ENCODE measurements around the gene SEC16B. TPM values are rescaled to one million over a fixed set of nuclear protein-coding genes. Genes with fewer than 3 reads are reported as not detected.

SEC16B gene
- total RNA-seq, 1 donor from 2014 or later: 1.3 TPM

DNA sequence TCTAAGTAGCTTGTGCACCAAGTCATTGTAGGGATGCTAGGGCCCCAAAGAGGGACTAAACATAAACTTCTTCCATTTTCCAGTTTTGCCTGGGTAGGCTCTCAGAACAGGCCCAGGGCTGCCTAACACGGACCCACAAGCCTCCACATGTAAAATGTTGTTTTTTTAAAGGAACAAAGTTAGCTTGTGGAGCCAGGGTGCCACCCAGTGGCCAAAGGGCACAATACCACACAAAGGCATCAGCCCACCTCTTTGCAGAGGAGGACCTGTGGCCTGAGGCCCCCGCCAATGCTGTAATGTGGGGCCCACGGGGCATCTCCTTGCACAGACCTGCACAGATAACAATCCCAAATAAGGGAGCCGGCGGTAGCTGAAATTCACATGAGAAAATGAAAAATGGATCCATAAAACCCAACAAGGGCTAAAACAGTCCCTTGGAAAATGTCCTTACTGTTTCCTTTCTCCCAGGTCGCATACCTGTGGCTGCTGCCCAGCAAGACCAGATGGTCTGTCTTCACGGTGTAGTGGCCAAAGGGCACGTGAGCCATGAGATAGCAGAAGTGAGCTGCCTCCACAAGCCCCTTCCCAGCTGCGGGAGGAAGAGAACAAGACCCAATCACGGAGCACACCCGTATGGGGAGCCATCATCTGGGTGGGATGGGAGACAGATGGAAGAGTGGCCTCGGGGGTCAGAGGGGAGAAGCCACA, 23.8 kb downstream of the SEC16B start:
- no peak for DNase-seq (ENCODE audit: low spot score)
- intact Hi-C loops (cut with DNase I): loop anchor here (2.0 to 10.0 kb wide), 3 partner anchors 339 to 1049 kb away; no protein-coding TSS in a partner anchor

DNA sequence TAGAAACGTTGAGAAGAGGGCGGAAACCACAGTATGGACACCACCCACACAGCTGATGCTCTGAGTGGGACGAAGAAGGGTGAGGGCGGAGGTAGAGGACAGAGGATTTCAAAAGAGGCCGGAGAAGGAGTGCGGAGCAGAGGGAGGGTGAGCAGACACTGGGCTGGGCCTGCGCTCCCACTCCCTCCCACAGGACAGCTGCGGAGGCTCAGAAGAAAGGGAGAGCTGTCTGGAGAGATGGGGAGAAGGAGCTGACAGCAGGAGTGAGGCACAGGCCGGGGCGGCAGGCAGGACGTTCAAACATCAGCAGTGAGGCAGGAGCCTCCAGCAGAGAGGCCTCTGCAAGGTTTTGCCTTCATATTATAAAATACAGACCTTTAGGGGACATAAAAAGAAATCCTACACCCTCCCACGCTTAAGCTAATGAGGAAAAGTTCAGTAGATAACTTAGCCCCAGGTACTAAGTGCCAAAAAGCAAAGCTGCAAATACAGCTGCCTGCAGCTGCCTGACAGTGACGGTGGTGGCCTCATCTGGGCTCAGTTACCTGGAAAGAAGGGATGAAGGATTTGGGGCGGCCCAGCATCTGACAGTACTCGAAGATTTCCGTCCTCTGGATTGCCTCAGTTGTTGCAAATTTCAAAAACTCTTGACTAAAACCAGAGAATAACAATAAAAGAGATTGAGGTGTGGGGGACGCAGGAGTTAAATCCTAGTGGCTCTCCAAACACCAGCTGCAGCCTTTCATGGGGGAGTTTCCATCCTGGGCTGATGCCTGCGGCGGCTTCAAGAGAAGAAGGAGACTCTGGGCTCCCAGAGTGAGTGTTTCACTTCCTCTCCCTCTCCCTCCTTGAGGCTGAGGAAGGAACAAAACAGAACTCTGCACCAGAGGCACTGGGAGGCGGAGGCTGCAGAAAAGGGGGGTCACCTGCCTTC, 25.6 kb downstream of the SEC16B start:
- DNase-seq (ENCODE audit: low spot score): no peak
- intact Hi-C loops (cut with DNase I): loop anchor here (10.0 kb wide), 2 partner anchors 341 to 689 kb away; no protein-coding TSS in a partner anchor

DNA sequence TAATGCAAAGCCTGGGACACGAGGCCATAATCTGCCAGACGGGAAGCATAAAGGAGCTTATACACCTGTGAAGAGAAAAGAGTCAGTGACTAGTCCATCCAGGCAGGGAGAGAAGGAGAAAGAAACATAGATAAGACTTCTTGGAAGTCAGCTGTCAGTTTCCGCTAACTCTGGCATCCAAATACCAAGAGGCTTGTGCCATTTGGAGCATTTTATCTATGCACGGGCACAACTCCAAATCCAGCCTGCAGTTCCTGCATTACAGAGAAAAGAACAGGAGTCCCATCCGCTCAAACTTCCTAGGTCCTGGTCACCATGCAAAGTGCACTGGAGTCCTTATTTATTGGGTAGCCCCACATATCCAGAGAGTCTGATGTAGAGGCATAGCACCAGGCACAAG, 27.9 kb downstream of the SEC16B start:
- no peak for DNase-seq (ENCODE audit: low spot score)
- intact Hi-C loops (cut with DNase I): loop anchor here (10.0 kb wide), 2 partner anchors 343 to 687 kb away; no protein-coding TSS in a partner anchor

DNA sequence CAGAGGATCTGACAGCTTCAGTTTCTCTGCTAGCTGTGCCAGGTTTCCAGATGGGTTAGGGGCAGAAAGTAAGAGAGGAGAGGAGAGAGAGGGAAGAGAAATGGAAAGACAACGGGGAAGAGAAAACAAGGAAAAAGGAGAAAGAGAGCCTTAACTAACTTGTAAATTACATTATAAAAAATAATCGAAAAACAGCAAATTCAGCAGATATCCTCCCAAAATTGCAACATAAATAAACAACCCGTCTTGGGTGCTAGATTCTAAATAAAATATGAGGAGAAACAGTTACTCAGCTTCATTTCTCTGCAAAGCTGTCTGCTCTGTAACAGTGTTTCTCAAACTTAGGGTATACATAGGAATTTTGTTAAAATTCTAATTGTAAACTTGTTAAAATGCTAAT, 29.2 kb downstream of the SEC16B start:
- DNase-seq (ENCODE audit: low spot score): no peak
- intact Hi-C loops (cut with DNase I): loop anchor here (10.0 kb wide), 2 partner anchors 344 to 686 kb away; no protein-coding TSS in a partner anchor

DNA sequence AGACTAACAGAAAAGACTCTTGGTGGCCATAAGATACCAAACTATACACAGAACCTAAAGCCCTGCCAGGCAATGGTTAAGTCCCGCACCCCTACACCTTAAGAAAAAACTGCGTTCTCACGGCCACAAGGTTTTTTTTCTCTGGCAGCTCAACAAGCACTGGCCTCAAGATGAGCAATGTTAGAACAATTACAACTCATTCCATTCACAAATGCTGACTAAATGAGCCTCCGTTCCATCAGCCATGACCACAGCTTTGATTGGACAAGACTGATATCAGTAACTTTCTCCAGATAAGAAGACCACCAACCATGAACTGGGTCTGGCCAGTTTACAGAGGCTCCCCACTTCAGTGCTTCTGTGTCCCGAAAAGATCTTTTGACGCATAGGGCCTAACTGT, 31.9 kb downstream of the SEC16B start:
- intact Hi-C loops (cut with DNase I): no loop called here
- no peak for DNase-seq (ENCODE audit: low spot score)

DNA sequence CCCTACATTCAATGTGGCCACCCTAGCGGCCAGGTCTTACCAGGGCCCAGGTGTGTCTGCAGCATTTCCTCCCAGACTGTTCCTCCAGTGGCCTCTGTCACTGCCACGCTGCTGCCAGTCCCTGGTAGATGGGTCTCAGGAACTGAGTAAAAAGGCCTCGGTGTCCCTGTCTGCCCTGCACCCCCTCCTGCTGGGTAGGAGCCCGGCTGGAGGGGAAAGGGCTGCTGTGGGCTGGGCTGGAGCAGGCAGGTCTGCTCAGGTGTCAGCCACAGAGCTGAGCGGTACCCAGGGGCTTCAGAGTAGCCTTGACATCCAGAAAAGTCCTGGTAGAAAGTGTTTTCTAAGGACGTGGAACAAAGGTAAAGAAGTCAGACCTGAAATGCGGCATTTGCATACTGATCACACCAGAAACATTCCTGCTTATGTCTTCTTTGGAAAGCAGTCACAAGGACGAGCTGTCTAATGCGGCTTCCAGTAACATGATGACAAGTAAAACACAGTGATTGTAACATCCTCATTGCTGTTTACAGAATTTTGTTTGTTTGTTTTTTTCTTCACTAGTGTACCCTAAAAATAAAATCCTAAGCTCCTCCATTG, 32.6 kb downstream of the SEC16B start:
- DNase-seq (ENCODE audit: low spot score): no peak
- intact Hi-C loops (cut with DNase I): no loop called here

DNA sequence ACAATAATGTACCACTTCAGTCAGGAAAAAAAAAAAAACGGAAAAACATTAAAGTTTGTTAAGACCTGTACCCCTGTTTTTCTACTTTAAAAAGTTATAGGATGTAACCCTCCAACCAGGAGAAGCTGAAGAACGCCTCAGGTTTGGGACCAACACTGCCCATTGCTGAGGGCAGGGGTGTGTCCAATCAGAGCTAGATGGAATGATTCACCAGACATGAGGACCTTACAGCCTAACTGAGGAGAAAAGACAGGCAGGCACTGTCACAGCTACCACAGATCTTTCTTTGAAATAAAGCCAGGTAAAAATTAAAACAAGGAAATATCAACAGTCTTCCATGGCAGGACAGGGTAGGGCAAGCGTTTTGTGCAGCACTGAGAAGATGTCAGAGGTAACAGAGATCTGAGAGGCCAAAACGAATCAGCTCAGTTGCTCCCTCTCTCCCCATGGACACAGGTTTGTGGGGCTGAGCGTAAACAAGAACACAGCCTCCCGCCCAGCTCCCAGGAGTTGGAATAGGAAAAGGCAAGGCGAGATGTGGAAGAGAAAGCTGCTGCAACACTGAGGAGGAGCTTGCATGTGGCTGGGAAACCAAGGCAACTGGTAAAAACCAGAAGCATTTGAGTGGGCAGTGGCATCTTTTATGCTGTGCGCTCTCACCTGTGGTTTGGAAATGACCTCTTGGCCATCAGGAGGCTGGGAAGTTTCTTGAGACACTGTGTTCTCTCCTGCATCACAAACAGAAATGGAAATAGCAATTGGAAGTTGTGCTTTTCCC, 34.0 kb downstream of the SEC16B start:
- intact Hi-C loops (cut with DNase I): no loop called here
- no peak for DNase-seq (ENCODE audit: low spot score)

DNA sequence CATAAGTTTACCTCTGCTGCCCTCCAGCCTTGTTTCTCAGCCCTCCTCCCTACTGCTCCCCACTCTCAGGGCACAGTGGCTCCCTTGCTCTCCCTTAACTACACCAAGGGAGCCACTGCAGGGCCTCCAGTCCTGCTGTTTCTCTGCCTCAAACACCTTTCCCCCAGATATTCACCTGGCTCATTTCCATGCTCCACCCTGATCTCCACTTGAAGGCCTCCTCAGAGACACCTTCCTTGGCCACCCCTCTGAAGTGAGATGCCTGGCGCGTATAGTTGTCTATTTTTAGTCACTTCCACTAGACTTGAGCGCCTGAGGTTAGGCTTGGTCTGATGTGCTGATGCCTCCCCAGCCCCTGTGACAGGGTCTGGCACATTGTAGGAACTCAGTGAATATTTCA, 34.9 kb downstream of the SEC16B start:
- intact Hi-C loops (cut with DNase I): no loop called here
- DNase-seq (ENCODE audit: low spot score): no peak

DNA sequence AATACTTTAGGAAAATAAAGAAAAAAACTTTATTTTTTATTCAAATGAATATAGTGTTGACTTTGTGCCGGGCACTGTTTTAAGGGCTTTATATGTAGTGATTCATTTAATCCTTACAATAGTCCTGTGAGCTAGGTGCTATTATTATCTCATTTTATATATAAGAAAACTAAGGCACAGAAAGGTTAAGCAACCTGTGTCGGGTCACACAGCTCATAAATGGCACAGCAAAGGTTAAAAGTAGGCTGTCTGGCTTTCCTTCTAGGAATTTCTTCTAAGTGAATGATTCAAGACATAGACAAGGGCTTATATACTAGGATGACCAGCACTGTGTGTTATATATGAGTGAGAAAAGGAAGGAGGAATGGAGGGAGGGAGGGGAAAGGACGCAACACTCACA, 35.4 kb downstream of the SEC16B start:
- no peak for DNase-seq (ENCODE audit: low spot score)
- intact Hi-C loops (cut with DNase I): no loop called here

DNA sequence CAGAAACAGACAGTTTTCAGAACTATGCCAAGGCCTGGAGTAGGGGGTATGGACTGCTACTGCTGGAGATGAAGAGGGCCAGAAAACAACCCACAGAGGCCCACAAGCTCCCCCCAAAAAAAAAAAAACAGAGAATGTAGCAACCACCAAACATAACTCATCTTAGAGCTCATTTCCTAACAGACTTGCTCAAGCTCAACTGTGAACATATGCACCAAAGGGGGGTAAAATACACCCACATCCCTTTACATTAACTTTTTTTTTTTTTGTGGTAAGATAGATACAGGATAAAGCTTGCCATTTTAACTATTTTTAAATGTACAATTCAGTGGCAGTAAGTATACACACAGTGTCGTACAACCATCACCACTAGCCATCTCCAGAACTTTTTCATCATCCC, 36.0 kb downstream of the SEC16B start:
- intact Hi-C loops (cut with DNase I): no loop called here
- no peak for DNase-seq (ENCODE audit: low spot score)

DNA sequence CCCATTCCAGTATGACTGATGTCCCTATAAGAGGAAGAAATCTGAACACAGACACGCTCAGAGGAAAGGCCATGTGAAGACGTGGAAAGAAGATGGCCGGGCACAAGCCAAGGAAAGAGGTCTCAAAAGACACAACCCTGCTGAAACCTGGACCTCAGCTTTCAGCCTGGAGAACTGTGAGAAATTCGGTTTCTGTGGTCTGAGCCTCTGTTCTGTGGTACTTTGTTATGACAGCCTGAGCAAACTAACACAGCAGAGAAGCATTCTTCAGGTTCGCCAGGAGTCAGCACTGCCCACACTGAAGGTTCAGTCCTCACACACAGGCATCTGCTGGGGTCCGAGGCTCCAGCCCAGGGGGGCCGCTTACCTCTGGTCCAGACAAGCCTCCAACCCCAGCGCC, 37.7 kb downstream of the SEC16B start:
- intact Hi-C loops (cut with DNase I): no loop called here

DNA sequence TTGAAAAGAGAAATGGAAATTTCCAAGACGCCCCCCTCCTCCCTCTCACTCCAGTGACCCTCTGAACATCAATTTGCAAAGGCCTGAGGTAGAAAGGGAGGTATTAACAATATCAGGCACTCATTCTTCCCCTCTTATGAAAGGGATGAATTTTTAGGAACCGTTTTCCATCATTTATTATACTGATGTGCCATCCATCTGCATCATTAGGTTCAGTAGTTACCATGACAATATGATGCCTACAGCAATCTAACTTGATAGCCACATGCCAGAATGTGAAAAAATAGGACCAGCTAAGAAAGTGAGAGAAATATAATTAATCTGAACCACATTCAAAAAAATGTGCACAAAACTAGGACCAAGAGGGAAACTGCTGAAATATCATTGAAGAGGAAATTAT, 40.9 kb downstream of the SEC16B start:
- intact Hi-C loops (cut with DNase I): no loop called here
- no peak for DNase-seq (ENCODE audit: low spot score)

More for the DNA sequence above, 37.7 kb downstream of the SEC16B start:
- no peak for DNase-seq (ENCODE audit: low spot score)

DNA sequence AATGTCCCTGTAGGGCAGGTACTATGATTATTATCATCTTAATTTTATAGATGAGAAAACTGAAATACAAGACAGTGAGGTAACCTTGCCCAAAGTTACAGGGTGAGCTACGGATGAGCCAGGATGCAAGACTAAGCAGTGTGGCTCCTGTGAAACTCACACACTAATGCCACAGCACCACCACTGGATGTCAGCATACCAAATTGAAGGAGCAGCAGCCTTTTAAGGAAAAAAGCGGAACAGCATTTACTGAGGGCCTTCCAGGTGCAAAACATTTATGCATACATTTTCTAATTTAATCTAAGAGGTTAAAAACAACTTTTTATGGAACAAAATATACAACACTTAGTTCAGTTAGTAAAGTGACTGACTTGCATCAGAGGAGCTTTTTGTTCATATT, 41.7 kb downstream of the SEC16B start:
- intact Hi-C loops (cut with DNase I): no loop called here
- no peak for DNase-seq (ENCODE audit: low spot score)

DNA sequence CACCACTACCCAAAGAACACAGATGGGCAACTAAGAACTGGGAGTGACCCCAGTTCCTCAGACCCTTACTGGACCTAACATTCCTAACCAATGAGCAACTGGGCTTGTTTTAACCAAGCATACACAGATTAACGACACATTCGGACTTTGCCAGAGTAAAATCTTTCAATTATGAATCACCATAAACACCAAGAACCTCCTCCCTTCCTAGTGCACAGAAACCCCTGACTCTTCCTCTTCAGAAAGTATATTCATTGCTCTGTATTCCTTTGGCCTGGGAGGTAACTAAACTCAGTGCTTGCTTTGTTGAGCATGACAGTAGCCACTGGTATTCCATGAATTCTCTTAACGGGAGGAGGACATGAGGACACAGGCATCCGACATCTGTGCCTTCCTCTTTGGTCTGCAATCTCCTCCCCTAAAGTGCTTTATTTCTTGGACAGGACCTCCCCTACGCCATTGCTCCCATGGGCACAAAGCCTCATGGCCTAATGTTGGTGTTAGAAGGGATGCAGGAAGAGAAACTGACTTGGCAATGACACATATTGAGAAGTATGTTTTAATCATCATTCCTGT, 42.7 kb downstream of the SEC16B start:
- intact Hi-C loops (cut with DNase I): no loop called here
- no peak for DNase-seq (ENCODE audit: low spot score)

DNA sequence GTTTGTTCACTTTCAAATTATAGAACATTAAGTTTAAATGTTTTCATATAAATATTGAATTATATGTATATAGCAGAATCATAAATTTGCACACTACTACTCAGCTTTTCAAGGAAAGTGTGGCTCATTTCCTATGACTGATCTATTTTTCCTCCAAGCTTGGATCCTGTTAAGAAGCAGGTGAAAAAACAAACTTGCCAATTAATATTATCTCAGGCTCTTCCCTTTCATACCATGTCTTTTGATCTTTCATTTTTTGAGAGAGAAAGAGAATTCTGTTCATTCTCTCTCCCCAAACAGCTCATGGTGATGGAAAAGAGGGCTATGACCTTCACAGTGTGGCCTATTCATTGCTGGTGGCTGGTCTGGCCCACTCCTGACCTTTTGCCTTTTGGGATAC, 43.7 kb downstream of the SEC16B start:
- intact Hi-C loops (cut with DNase I): no loop called here

DNA sequence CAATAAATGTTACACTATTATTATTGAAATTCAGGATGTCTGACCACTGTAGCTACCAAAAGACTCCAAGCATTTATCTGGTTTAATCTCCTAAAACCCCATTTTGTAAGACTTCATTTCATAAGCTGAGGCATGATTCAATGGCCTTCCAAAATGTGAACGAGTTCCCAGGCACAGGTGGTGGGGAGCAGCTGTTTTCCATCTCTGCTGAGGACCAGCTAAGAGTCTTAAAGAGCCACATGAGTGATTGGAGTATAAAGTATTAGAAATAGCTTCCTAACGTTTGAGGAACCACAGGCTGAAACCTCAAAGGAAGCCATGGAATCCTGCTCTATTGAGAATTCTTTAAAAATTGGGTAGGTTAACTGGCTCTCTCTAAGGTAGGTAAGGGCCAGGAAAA, 44.9 kb downstream of the SEC16B start:
- intact Hi-C loops (cut with DNase I): no loop called here
- no peak for DNase-seq (ENCODE audit: low spot score)

More for the DNA sequence above, 43.7 kb downstream of the SEC16B start:
- no peak for DNase-seq (ENCODE audit: low spot score)

DNA sequence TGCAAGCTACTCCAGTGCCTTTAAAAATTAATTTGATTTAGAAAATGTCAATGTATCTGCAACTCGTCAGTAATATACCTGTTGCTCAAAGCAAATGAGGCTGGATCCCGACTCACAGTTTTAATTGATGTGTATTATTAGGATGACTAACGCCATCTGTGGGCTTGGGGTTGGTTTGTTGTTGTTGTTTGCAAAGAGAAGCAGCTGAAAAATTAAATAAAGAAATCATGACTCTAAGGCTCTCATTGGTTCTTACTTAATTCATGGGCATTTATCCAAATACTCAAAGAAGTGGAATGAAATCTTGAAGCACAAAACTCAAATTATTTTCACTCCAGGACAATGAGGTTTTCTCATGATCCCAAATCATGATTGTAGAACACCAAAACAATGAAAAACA, 46.4 kb downstream of the SEC16B start:
- DNase-seq (ENCODE audit: low spot score): no peak
- intact Hi-C loops (cut with DNase I): no loop called here

DNA sequence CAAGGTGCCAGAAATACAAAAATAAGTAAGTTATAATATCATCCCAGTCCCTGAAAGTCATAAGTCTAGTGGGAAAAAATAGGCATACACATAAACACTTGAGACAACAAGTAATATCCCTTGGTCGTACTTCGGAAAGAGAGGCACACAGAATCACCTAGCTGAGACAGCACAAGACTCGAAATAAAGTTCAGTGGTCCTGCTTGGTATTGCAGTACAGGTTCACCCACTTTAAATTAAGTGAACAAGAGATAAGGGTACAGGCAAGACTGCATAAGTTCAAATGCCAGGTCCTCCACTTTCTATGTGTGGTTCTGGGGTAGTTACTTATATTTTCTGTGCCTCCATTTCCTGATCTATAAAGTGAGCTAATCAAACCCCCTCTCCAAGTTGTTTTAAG, 47.6 kb downstream of the SEC16B start:
- DNase-seq (ENCODE audit: low spot score): no peak
- intact Hi-C loops (cut with DNase I): no loop called here

DNA sequence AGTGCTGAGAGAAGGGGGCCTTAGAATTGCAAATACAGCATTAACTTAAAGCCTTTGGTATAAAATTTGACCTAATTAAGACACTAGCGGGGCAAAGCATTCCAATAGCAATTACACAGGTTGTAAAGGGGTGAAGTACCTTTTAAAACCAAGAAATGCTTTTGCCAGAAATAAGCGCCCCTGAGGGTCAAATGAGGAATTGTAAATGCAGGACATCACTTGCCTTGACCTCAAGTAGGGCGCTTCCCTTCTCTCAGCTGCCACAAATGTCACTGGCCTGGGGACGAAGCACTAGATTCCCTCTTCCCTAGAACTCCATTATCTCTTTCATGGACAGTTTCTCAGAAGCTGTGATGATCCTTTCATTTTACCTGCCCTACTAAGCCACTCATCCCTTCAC, 48.3 kb downstream of the SEC16B start:
- intact Hi-C loops (cut with DNase I): no loop called here
- DNase-seq (ENCODE audit: low spot score): no peak

All from cardiac septum (tissue), 1 donor.